GM03348 (cell line): ENCODE measurements around the gene ZFHX3.

Source experiments
- DNase-seq: peaks from one replicate; pipeline ENCODE4 v3.0.0; 2012; ENCODE audit warnings: low spot score

ZFHX3 gene

GRCh38 chr16:72740347-72740746 is 307.6 kb downstream of the ZFHX3 start:
- DNase-seq, result peak; percentile 13

GRCh38 chr16:72739577-72739976 is 308.4 kb downstream of the ZFHX3 start:
- peak; percentile 34 for DNase-seq

- DNase-seq, result no peak
These were observed 311.9 kb downstream of the ZFHX3 start for GRCh38 chr16:72736074-72736473.
